ENCODE data around the gene ACO2. TPM values are rescaled to one million over a fixed set of nuclear protein-coding genes. Genes with fewer than 3 reads are reported as not detected.
A peak's percentile ranks its signal among the peaks of the same experiment; 100 is the strongest.

The ACO2 gene
- total RNA-seq, 1 experiment from 2014 or later: 105 TPM

DNA sequence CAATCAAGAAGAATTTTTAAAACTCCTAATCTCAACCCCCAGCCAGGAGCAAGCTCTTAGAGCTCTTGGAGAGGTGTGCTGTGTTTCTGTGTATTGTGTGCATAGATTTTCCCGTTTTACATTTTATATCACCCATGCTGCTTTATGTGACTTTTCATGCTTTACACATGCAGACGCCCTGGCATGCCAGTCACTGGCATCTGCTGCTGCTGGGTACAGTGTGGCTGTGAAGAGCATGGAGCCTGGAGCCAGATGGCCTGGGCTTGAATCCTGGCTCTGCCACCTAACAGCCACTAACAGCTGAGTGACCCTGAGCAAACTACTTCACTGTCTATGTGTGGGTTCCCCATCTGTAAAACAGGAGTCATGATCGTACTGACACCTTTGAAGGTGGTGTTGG is 52.2 kb downstream of the ACO2 start:
- H3K36me3 Mint-ChIP-seq (ENCODE audit: insufficient read depth, unreplicated experiment): peaks cover 83% of the 10 kb centered on the region
- H3K4me1 Mint-ChIP-seq (ENCODE audit: insufficient read depth, unreplicated experiment): no peaks in the 10 kb centered on the region
- no peaks in the 10 kb centered on the region for H3K9me3 Mint-ChIP-seq (ENCODE audit: unreplicated experiment)
- TF ChIP-seq, protein P1, sequence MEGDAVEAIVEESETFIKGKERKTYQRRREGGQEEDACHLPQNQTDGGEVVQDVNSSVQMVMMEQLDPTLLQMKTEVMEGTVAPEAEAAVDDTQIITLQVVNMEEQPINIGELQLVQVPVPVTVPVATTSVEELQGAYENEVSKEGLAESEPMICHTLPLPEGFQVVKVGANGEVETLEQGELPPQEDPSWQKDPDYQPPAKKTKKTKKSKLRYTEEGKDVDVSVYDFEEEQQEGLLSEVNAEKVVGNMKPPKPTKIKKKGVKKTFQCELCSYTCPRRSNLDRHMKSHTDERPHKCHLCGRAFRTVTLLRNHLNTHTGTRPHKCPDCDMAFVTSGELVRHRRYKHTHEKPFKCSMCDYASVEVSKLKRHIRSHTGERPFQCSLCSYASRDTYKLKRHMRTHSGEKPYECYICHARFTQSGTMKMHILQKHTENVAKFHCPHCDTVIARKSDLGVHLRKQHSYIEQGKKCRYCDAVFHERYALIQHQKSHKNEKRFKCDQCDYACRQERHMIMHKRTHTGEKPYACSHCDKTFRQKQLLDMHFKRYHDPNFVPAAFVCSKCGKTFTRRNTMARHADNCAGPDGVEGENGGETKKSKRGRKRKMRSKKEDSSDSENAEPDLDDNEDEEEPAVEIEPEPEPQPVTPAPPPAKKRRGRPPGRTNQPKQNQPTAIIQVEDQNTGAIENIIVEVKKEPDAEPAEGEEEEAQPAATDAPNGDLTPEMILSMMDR (IDR thresholded peaks at IDR 0.05; ENCODE audit: unreplicated experiment): no peak
- H3K27ac Mint-ChIP-seq (ENCODE audit: low read depth, unreplicated experiment): no peak overlapping the region
- ChIA-PET CTCF (interaction anchor here (0.6 to 5.7 kb wide), 5 partner anchors 11 to 135 kb away, joined by 3 to 95 read pairs (median 5); no protein-coding TSS in a partner anchor), POLR2A (interaction anchor here (0.6 to 1.1 kb wide), 2 partner anchors 52 to 235 kb away, joined by 3 to 4 read pairs; partner anchors contain the start of genes ACO2, PHF5A and RANGAP1)
- no peak for DNase-seq (ENCODE audit: unreplicated experiment)
- no peaks in the 10 kb centered on the region for H3K27me3 Mint-ChIP-seq (ENCODE audit: insufficient read depth, unreplicated experiment)
- intact Hi-C loops (cut with micrococcal nuclease): no loop called here
- no peak overlapping the region for H3K4me3 Mint-ChIP-seq (ENCODE audit: unreplicated experiment)
- no TSS peak for BruUV-seq (replicated peaks)

DNA sequence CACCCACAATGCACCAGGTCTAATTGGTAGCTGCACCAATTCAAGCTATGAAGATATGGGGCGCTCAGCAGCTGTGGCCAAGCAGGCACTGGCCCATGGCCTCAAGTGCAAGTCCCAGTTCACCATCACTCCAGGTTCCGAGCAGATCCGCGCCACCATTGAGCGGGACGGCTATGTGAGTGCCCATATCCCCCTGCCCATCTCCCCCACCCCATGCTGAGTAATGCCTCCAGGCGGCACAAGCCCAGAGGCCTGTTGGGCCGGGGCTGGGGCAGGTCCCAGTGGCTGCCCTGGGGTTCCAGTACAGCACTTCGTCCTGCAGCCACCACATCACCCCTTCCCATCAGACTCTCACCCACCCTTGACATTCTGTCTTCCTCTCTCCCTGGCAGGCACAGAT is 53.9 kb downstream of the ACO2 start:
- no peaks in the 10 kb centered on the region for H3K27me3 Mint-ChIP-seq (ENCODE audit: insufficient read depth, unreplicated experiment)
- no peak for DNase-seq (ENCODE audit: unreplicated experiment)
- H3K36me3 Mint-ChIP-seq (ENCODE audit: insufficient read depth, unreplicated experiment): peaks cover 83% of the 10 kb centered on the region
- no peaks in the 10 kb centered on the region for H3K4me1 Mint-ChIP-seq (ENCODE audit: insufficient read depth, unreplicated experiment)
- POLR2A ChIA-PET: interaction anchor here (1.1 kb wide), 1 partner anchor 54 kb away, joined by 4 read pairs; the partner anchor contains the start of genes ACO2 and PHF5A
- CTCF ChIA-PET: interaction anchor here (1.5 kb wide), 1 partner anchor 75 kb away, joined by 3 read pairs; no protein-coding TSS in a partner anchor
- TF ChIP-seq, protein P1 (IDR thresholded peaks at IDR 0.05; ENCODE audit: unreplicated experiment): no peak
- H3K4me3 Mint-ChIP-seq (ENCODE audit: unreplicated experiment): no peak overlapping the region
- H3K9me3 Mint-ChIP-seq (ENCODE audit: unreplicated experiment): no peaks in the 10 kb centered on the region
- intact Hi-C loops (cut with micrococcal nuclease): no loop called here
- H3K27ac Mint-ChIP-seq (ENCODE audit: low read depth, unreplicated experiment): no peak overlapping the region
- no TSS peak for BruUV-seq (replicated peaks)

DNA sequence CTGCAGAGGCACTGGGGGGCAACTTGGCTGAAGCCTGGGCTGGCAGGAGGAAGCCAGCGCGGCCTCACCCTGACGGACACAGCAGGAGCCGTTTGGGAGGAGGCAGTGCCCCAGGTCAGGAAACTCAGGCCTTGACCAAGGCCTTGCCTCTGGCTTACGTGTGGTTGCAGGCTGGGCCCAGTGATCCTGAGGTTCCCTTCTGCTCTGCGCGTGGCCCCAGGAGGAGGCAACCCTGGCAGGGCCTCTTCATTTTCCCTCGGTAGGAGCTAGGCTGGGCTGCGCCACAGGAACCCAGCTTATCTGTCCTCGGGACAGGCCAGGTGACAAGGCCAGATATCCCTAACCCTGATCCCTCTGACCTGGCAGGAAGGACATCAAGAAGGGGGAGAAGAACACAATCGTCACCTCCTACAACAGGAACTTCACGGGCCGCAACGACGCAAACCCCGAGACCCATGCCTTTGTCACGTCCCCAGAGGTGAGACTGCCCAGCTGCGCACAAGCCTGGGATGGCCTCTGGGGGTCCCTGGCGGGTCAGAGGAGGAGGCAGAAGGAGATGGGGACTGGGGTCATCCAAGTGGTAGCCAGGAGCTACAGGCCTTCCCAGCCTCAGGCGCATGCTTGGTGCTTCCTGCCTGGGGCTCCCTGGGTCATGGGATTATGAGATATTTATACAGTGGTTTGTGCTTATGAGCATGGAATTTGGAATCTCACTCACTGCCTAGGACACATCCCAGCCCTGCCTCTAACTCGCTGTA is 54.7 kb downstream of the ACO2 start:
- intact Hi-C loops (cut with micrococcal nuclease): no loop called here
- TF ChIP-seq, protein P1 (IDR thresholded peaks at IDR 0.05; ENCODE audit: unreplicated experiment): no peak
- H3K4me1 Mint-ChIP-seq (ENCODE audit: insufficient read depth, unreplicated experiment): no peaks in the 10 kb centered on the region
- ChIA-PET POLR2A (interaction anchor here (0.9 to 1.1 kb wide), 3 partner anchors 17 to 96 kb away, joined by 3 to 4 read pairs (median 3); partner anchors contain the start of genes ACO2 and PHF5A), CTCF (interaction anchor here (1.5 kb wide), 1 partner anchor 74 kb away, joined by 3 read pairs; no protein-coding TSS in a partner anchor)
- BruUV-seq (replicated peaks): no TSS peak
- H3K36me3 Mint-ChIP-seq (ENCODE audit: insufficient read depth, unreplicated experiment): peaks cover 83% of the 10 kb centered on the region
- no peak for DNase-seq (ENCODE audit: unreplicated experiment)
- no peak overlapping the region for H3K4me3 Mint-ChIP-seq (ENCODE audit: unreplicated experiment)
- no peaks in the 10 kb centered on the region for H3K27me3 Mint-ChIP-seq (ENCODE audit: insufficient read depth, unreplicated experiment)
- H3K27ac Mint-ChIP-seq (ENCODE audit: low read depth, unreplicated experiment): peak overlapping the region; percentile 42
- no peaks in the 10 kb centered on the region for H3K9me3 Mint-ChIP-seq (ENCODE audit: unreplicated experiment)

DNA sequence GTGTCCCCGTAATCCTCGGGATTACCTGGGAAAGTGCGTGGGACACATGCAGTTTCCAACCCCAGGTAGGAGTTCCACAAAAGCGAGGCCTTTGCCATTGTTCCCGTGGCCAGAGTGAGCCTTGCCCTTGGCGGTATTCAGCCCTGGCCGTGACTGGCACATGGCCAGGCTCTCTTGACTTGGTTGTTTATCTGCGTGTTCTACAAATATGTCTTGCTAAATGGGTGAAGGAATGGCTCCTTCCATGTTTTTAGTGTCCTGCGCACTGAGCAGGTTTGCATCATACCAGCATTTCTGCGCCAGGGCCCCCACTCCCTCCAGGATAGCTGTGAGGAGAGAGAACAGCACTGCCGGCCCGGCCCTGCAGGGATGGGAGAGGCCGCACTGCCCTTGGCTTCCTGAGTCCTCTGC is 55.3 kb downstream of the ACO2 start:
- peaks cover 83% of the 10 kb centered on the region for H3K36me3 Mint-ChIP-seq (ENCODE audit: insufficient read depth, unreplicated experiment)
- ChIA-PET POLR2A (interaction anchor here (1.1 kb wide), 1 partner anchor 17 kb away, joined by 3 read pairs; no protein-coding TSS in a partner anchor), CTCF (interaction anchor here (4.1 kb wide), 1 partner anchor 121 kb away, joined by 27 read pairs; no protein-coding TSS in a partner anchor)
- TF ChIP-seq, protein P1 (IDR thresholded peaks at IDR 0.05; ENCODE audit: unreplicated experiment): no peak
- no peaks in the 10 kb centered on the region for H3K27me3 Mint-ChIP-seq (ENCODE audit: insufficient read depth, unreplicated experiment)
- TSS peak; percentile 2 for BruUV-seq (replicated peaks)
- intact Hi-C loops (cut with micrococcal nuclease): no loop called here
- H3K4me3 Mint-ChIP-seq (ENCODE audit: unreplicated experiment): no peak overlapping the region
- H3K27ac Mint-ChIP-seq (ENCODE audit: low read depth, unreplicated experiment): peak overlapping the region; percentile 42
- no peaks in the 10 kb centered on the region for H3K9me3 Mint-ChIP-seq (ENCODE audit: unreplicated experiment)
- H3K4me1 Mint-ChIP-seq (ENCODE audit: insufficient read depth, unreplicated experiment): no peaks in the 10 kb centered on the region
- no peak for DNase-seq (ENCODE audit: unreplicated experiment)

All from MCF 10A (cell line).